Calu3 (cell line): ENCODE results near the gene CACNA1C. TPM values are rescaled to one million over a fixed set of nuclear protein-coding genes. Genes with fewer than 3 reads are reported as not detected.

Source experiments
- BruUV-seq: library from RNA; stranded (reverse); fragments of 400-500 nt; replicated peaks from 2 replicates; lab custom pipeline; 2021; lab: Mats Ljungman, UMichigan
- CTCF ChIA-PET: fragments of 300-600 bp; sonication (Branson Sonifier 250); formaldehyde crosslinking; loops from one replicate; lab custom pipeline; 2022; ENCODE audit warnings: antibody characterized with exemption; lab: Charles Lee
- DNase-seq: peaks from one replicate; pipeline ENCODE4 v3.0.0; 2022
- H3K27ac Mint-ChIP-seq: one replicate; pipeline ENCODE4 v1.8.0; 2022; ENCODE audit warnings: mixed read lengths; ENCODE audit not compliant: unreplicated experiment
- H3K27me3 Mint-ChIP-seq: one replicate; pipeline ENCODE4 v1.8.0; 2022; ENCODE audit warnings: mixed read lengths; ENCODE audit not compliant: unreplicated experiment
- H3K36me3 Mint-ChIP-seq: one replicate; pipeline ENCODE4 v1.8.0; 2022; ENCODE audit warnings: mild to moderate bottlenecking, moderate library complexity, mixed read lengths; ENCODE audit not compliant: insufficient read depth, unreplicated experiment
- H3K4me1 Mint-ChIP-seq: one replicate; pipeline ENCODE4 v1.8.0; 2022; ENCODE audit warnings: mild to moderate bottlenecking, low read depth, mixed read lengths; ENCODE audit not compliant: unreplicated experiment
- H3K4me3 Mint-ChIP-seq: one replicate; pipeline ENCODE4 v1.8.0; 2022; ENCODE audit warnings: mild to moderate bottlenecking, low read depth, moderate library complexity, mixed read lengths; ENCODE audit not compliant: unreplicated experiment
- H3K9me3 Mint-ChIP-seq: one replicate; pipeline ENCODE4 v1.8.0; 2022; ENCODE audit warnings: low read depth, mixed read lengths; ENCODE audit not compliant: unreplicated experiment
- intact Hi-C: fragments of 100-400 bp; cut with micrococcal nuclease; formaldehyde crosslinking; loops from one replicate; pipeline ENCODE4 v1.10.0; 2022; ENCODE audit not compliant: unreplicated experiment
- total RNA-seq: library from RNA; stranded (reverse); gene quantifications from 2 replicates; pipeline ENCODE4 v1.2.3, GENCODE V29; 2022
- TF ChIP-seq, protein P1 (sequence below): fragments of 200-600 bp; IDR thresholded peaks from one replicate; pipeline ENCODE4 v1.8.0; 2022; ENCODE audit warnings: antibody characterized with exemption; ENCODE audit not compliant: unreplicated experiment

CACNA1C gene
- total RNA-seq, 1 experiment from 2014 or later, result not detected

DNA sequence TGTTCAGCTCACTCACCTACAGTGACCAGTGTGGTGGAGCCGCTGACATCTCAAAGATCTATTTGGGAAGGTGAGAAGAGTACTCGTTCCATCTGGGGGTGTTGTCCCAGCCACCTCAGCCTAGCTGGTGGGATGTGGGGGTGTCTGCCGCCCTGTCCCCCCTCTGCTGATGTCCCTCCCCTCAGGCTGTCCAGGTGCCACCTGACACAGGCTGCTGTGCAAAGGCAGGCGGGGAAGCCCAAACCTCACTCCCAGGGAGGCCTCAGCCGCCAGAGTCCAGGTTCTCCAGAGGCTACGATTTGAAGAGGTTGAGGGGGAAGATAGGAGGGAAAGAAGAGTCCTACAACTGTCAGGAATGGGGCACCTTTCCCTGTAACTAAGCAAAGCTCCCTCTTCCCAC is 690.7 kb downstream of the CACNA1C start:
- H3K4me3 Mint-ChIP-seq, result no peak overlapping the region
- no peaks in the 10 kb centered on the region for H3K9me3 Mint-ChIP-seq
- TF ChIP-seq, protein P1, sequence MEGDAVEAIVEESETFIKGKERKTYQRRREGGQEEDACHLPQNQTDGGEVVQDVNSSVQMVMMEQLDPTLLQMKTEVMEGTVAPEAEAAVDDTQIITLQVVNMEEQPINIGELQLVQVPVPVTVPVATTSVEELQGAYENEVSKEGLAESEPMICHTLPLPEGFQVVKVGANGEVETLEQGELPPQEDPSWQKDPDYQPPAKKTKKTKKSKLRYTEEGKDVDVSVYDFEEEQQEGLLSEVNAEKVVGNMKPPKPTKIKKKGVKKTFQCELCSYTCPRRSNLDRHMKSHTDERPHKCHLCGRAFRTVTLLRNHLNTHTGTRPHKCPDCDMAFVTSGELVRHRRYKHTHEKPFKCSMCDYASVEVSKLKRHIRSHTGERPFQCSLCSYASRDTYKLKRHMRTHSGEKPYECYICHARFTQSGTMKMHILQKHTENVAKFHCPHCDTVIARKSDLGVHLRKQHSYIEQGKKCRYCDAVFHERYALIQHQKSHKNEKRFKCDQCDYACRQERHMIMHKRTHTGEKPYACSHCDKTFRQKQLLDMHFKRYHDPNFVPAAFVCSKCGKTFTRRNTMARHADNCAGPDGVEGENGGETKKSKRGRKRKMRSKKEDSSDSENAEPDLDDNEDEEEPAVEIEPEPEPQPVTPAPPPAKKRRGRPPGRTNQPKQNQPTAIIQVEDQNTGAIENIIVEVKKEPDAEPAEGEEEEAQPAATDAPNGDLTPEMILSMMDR, result no peak
- no peaks in the 10 kb centered on the region for H3K4me1 Mint-ChIP-seq
- CTCF ChIA-PET, result no interaction called here
- peaks cover 90% of the 10 kb centered on the region for H3K27me3 Mint-ChIP-seq
- DNase-seq, result no peak
- no TSS peak for BruUV-seq
- intact Hi-C loops, result no loop called here
- H3K36me3 Mint-ChIP-seq, result no peaks in the 10 kb centered on the region
- H3K27ac Mint-ChIP-seq, result no peak overlapping the region

DNA sequence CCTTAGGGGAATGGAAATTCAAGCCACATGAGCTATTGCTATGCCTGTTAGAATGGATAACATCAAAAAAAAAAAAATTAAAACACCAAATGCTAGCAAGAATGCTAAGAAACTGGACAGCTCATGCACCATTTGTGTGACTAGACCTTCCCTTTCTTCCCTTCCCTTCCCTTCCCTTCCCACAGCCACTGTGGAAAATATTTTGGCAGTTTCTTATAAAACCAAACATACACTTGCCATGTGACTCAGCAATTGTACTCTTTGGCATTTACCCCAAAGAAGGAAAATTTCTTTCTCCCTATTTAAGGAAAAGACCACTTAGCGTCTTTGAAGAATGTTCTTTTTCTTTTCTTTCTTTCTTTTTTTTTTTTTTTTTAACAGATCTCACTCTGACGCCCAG is 692.9 kb downstream of the CACNA1C start:
- no peak for DNase-seq
- H3K27me3 Mint-ChIP-seq, result peaks cover 90% of the 10 kb centered on the region

More for the DNA sequence above, 692.9 kb downstream of the CACNA1C start:
- BruUV-seq, result no TSS peak
- no peaks in the 10 kb centered on the region for H3K4me1 Mint-ChIP-seq
- intact Hi-C loops, result no loop called here
- TF ChIP-seq, protein P1, result no peak
- no peak overlapping the region for H3K4me3 Mint-ChIP-seq
- CTCF ChIA-PET, result no interaction called here
- no peak overlapping the region for H3K27ac Mint-ChIP-seq
- no peaks in the 10 kb centered on the region for H3K36me3 Mint-ChIP-seq
- H3K9me3 Mint-ChIP-seq, result no peaks in the 10 kb centered on the region

Other genes with a start within 250 kb of the CACNA1C start
- not detected in 2 replicates for gene LRTM2, start 232.4 kb upstream of the CACNA1C start, total RNA-seq
- gene CACNA2D4, start 134.3 kb upstream of the CACNA1C start, total RNA-seq, result 0.80 and 0.86 TPM in 2 replicates
- 6.3 and 8.6 TPM in 2 replicates for gene DCP1B, start 48.5 kb upstream of the CACNA1C start, total RNA-seq